Lower leg skin (tissue), 3 donors: ENCODE measurements around the gene CCM2.

Experiments
- CTCF ChIP-seq, 3 donors: fragments of 450-650 bp; IDR thresholded peaks; one replicate each; pipeline ENCODE4 v1.5.1; 2016; ENCODE audit warnings: antibody characterized with exemption in 3 of 3, mild to moderate bottlenecking in 3 of 3, moderate library complexity in 2 of 3
- POLR2A ChIP-seq, 2 donors: fragments of 450-650 bp; IDR thresholded peaks; one replicate each; pipeline ENCODE4 v1.6.1; 2016 to 2017; ENCODE audit warnings: antibody characterized with exemption in 2 of 2, mild to moderate bottlenecking in 1 of 2, moderate library complexity in 1 of 2

GRCh38 chr7:44969701-44970522, 30.1 kb upstream of the CCM2 start:
- TF ChIP-seq CTCF (IDR thresholded peaks at IDR 0.05): no peak
- no peak for TF ChIP-seq POLR2A (IDR thresholded peaks at IDR 0.05)
